Transverse colon (tissue), 4 donors: Measurements from ENCODE around the gene TH. TPM values are rescaled to one million over a fixed set of nuclear protein-coding genes. Genes with fewer than 3 reads are reported as not detected.
"Not testable (repeated sequence)": the region's sequence is repeated elsewhere in the genome, so short reads cannot be mapped to it uniquely, and the experiment has no call there.

Source experiments
- DNase-seq: peaks from one replicate; pipeline ENCODE4 v3.0.0-alpha.2; 2019
- H3K27ac ChIP-seq, 4 donors: fragments of 200-600 bp; sonication (generic); 2 replicates each; pipeline ENCODE4 v1.5.1; 2016 to 2018; ENCODE audit warnings: inconsistent platforms in 4 of 4
- H3K27me3 ChIP-seq: fragments of 200-600 bp; sonication (generic); 2 replicates; pipeline ENCODE4 v1.5.1; 2017; ENCODE audit warnings: inconsistent platforms
- H3K36me3 ChIP-seq, 4 donors: fragments of 200-600 bp; sonication (generic); 2 replicates each; pipeline ENCODE4 v1.5.1; 2017 to 2019; ENCODE audit warnings: inconsistent platforms in 4 of 4
- H3K4me1 ChIP-seq, 4 donors: fragments of 200-600 bp; sonication (generic); 2 replicates each; pipeline ENCODE4 v1.5.1; 2017 to 2020; ENCODE audit warnings: inconsistent platforms in 4 of 4
- H3K4me3 ChIP-seq, 4 donors: fragments of 200-600 bp; sonication (generic); 1 replicate in 1 of 4; 2 replicates in 3 of 4; pipeline versions ENCODE4 v1.5.1 to v1.6.1; 2017 to 2019; ENCODE audit warnings: inconsistent platforms in 4 of 4
- H3K9me3 ChIP-seq, 2 donors: fragments of 200-600 bp; sonication (generic); 2 replicates each; pipeline ENCODE4 v1.5.1; 2017 to 2019; ENCODE audit warnings: inconsistent platforms in 2 of 2
- CTCF ChIP-seq, 5 experiments: fragments of 200-600 bp in 3 of 5; fragments of 450-650 bp in 2 of 5; sonication (generic) in 3 of 5; IDR thresholded peaks; 1 replicate in 2 of 5; 2 replicates in 3 of 5; pipeline ENCODE4 v1.5.1; 2016 to 2017; ENCODE audit warnings: antibody characterized with exemption in 5 of 5, inconsistent platforms in 3 of 5, mild to moderate bottlenecking in 2 of 5, moderate library complexity in 1 of 5
- EP300 ChIP-seq: sonication (generic); formaldehyde crosslinking; IDR thresholded peaks from one replicate; pipeline ENCODE4 v1.6.1; 2017; ENCODE audit warnings: antibody characterized with exemption, low read depth
- POLR2A ChIP-seq: fragments of 450-650 bp; IDR thresholded peaks from one replicate; pipeline ENCODE4 v1.6.1; 2016; ENCODE audit warnings: antibody characterized with exemption, mild to moderate bottlenecking, moderate library complexity
- POLR2AphosphoS5 ChIP-seq, 3 donors: sonication (generic); formaldehyde crosslinking; IDR thresholded peaks; one replicate each; pipeline ENCODE4 v1.6.1; 2016; ENCODE audit warnings: antibody characterized with exemption in 3 of 3
- WGBS, 2 donors: methylation state at CpG; one replicate each; pipeline ENCODE4 v1.1.5; 2018; ENCODE audit warnings: low coverage in 1 of 2; 5-methylcytosine and 5-hydroxymethylcytosine counted together
- in situ Hi-C, 4 donors: fragments of 200-750 bp; cut with MboI; loops; one replicate each; pipeline versions ENCODE4 v1.15.0 to v1.15.1; 2017; ENCODE audit warnings: low sequenced_read_pairs in 3 of 4, low pct_ligation_motif_present in 1 of 4, low pct_unique_long_range_greater_than_20kb in 1 of 4
- intact Hi-C: fragments of 100-400 bp; cut with DNase I; formaldehyde crosslinking; loops from one replicate; pipeline ENCODE4 v1.15.1; 2023; ENCODE audit warnings: low total_unique reads
- total RNA-seq, 4 donors: library from RNA; depleted of rRNA; stranded (reverse); fragments of >200 nt; gene quantifications; one replicate each; pipeline ENCODE4 v1.1.0, GENCODE V29; 2016

The TH gene
- total RNA-seq, 4 donors from 2014 or later = not detected

- Histone ChIP-seq H3K4me1 (no peaks in the 10 kb centered on the region), H3K4me3 (no peak overlapping the region), H3K27me3 (peaks cover 44% of the 10 kb centered on the region), H3K27ac (no peak overlapping the region), H3K36me3 (no peaks in the 10 kb centered on the region), H3K9me3 (no peaks in the 10 kb centered on the region)
- in situ Hi-C loops = loop anchor here in 1 of 4 donors (25.0 kb wide), 2 partner anchors 107 to 232 kb away; partner anchors contain the start of gene TSSC4
- intact Hi-C loops = no loop called here
- 75% methylated on average over 15 of the region's 15 CpGs; no CpG with 5 or more reads in 1 of the 2 donors for WGBS, 2 donors
- DNase-seq = no peak
- TF ChIP-seq POLR2A = no peak
- TF ChIP-seq CTCF (IDR thresholded peaks at IDR 0.05) = no peak
- TF ChIP-seq EP300 = no peak
- no peak for TF ChIP-seq POLR2AphosphoS5 (IDR thresholded peaks at IDR 0.05)
Observed at GRCh38 chr11:2180347-2180746, 8.7 kb upstream of the TH start.

- Histone ChIP-seq H3K27me3 (peaks cover 36% of the 10 kb centered on the region), H3K9me3 (no peaks in the 10 kb centered on the region), H3K4me1 (no peaks in the 10 kb centered on the region), H3K4me3 (no peak overlapping the region), H3K27ac (no peak overlapping the region), H3K36me3 (no peaks in the 10 kb centered on the region)
- in situ Hi-C loops (loop anchor here in 1 of 4 donors (25.0 kb wide), 2 partner anchors 108 to 233 kb away; partner anchors contain the start of gene TSSC4), intact Hi-C loops (no loop called here)
- 39 to 77% methylated on average over 6 to 8 of the region's 10 CpGs for WGBS, 2 donors
- DNase-seq = no peak
- no peak for TF ChIP-seq EP300
- TF ChIP-seq CTCF (IDR thresholded peaks at IDR 0.05) = no peak
- TF ChIP-seq POLR2A = no peak
- no peak for TF ChIP-seq POLR2AphosphoS5 (IDR thresholded peaks at IDR 0.05)
Observed at GRCh38 chr11:2179516-2179915, 7.9 kb upstream of the TH start.

GRCh38 chr11:2178906-2179494 is 7.4 kb upstream of the TH start:
- H3K4me1 ChIP-seq = no peaks in the 10 kb centered on the region
- no peak overlapping the region for H3K4me3 ChIP-seq
- in situ Hi-C loops = loop anchor here in 1 of 4 donors (25.0 kb wide), 2 partner anchors 108 to 233 kb away; partner anchors contain the start of gene TSSC4
- no peaks in the 10 kb centered on the region for H3K9me3 ChIP-seq
- WGBS, 2 donors = 39% methylated on average over 15 of the region's 16 CpGs; no CpG with 5 or more reads in 1 of the 2 donors
- H3K27me3 ChIP-seq = peaks cover 35% of the 10 kb centered on the region
- H3K36me3 ChIP-seq = no peaks in the 10 kb centered on the region
- H3K27ac ChIP-seq = no peak overlapping the region
- DNase-seq = no peak
- TF ChIP-seq EP300 (no peak), CTCF (IDR thresholded peaks at IDR 0.05) (no peak), POLR2AphosphoS5 (IDR thresholded peaks at IDR 0.05) (no peak), POLR2A (no peak)
- intact Hi-C loops = no loop called here

- WGBS, 2 donors = 48 to 74% methylated on average over 4 to 15 of the region's 16 CpGs
- H3K36me3 ChIP-seq, H3K9me3 ChIP-seq, H3K4me1 ChIP-seq, intact Hi-C loops, DNase-seq, H3K27ac ChIP-seq, H3K4me3 ChIP-seq: not testable (repeated sequence)
- in situ Hi-C loops = loop anchor here in 1 of 4 donors (25.0 kb wide), 2 partner anchors 109 to 234 kb away; partner anchors contain the start of gene TSSC4
- H3K27me3 ChIP-seq = peaks cover 31% of the 10 kb centered on the region
Observed at GRCh38 chr11:2178055-2178773, 6.6 kb upstream of the TH start.
